Parathyroid adenoma (tissue), 2 donors: ENCODE data around the gene PDE4D.
"Not testable (repeated sequence)": the region's sequence is repeated elsewhere in the genome, so short reads cannot be mapped to it uniquely, and the experiment has no call there.

Experiments used
- H2AFZ ChIP-seq: fragments of 300-600 bp; sonication (generic); one replicate; pipeline ENCODE4 v1.7.0; 2017; ENCODE audit warnings: antibody characterized with exemption, mild to moderate bottlenecking
- H3K27ac ChIP-seq: fragments of 300-600 bp; sonication (generic); one replicate; pipeline ENCODE4 v1.7.0; 2017
- H3K27me3 ChIP-seq: fragments of 300-600 bp; sonication (generic); one replicate; pipeline ENCODE4 v1.7.0; 2017; ENCODE audit warnings: low read length; ENCODE audit not compliant: control insufficient read depth, insufficient read depth
- H3K36me3 ChIP-seq: fragments of 300-600 bp; sonication (generic); one replicate; pipeline ENCODE4 v1.7.0; 2017; ENCODE audit warnings: low read length; ENCODE audit not compliant: control insufficient read depth, insufficient read depth
- H3K4me1 ChIP-seq: fragments of 300-600 bp; sonication (generic); one replicate; pipeline ENCODE4 v1.7.0; 2017; ENCODE audit warnings: control low read depth
- H3K4me2 ChIP-seq: fragments of 300-600 bp; sonication (generic); one replicate; pipeline ENCODE4 v1.7.0; 2017; ENCODE audit warnings: low read length
- H3K4me3 ChIP-seq: fragments of 300-600 bp; sonication (generic); one replicate; pipeline ENCODE4 v1.7.0; 2017; ENCODE audit warnings: low read depth, low read length
- H3K79me2 ChIP-seq: fragments of 300-600 bp; sonication (generic); one replicate; pipeline ENCODE4 v1.7.0; 2017; ENCODE audit warnings: control low read depth
- H3K9ac ChIP-seq: fragments of 300-600 bp; sonication (generic); one replicate; pipeline ENCODE4 v1.7.0; 2017; ENCODE audit warnings: mild to moderate bottlenecking
- H3K9me3 ChIP-seq: fragments of 300-600 bp; sonication (generic); one replicate; pipeline ENCODE4 v1.7.0; 2017; ENCODE audit warnings: low read length; ENCODE audit not compliant: control insufficient read depth
- TF ChIP-seq, protein P1 (sequence below): fragments of 300-600 bp; sonication (generic); IDR thresholded peaks from one replicate; pipeline ENCODE4 v1.7.0; 2017; ENCODE audit warnings: antibody characterized with exemption, mild to moderate bottlenecking
- donor health status: primary hyperparathyroidism.

PDE4D gene

DNA sequence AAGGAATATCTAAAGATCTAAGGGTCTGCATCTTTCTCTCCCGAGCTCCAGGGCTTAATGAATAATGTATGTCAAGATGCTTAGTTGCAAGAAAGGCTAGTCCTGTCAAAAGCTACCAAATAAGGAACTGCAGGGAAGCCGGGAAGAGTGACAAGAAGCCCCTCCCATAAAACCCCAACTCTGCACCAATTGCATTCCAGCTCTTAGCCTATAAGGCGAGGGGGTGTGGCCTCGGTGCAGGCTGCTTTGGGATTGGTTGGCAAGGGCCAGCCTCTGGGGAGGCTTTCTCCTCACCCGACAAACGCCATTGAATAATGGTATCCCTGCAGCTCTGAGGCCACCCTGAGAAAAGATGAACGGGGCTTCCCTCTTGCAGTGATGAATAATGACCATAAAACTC is 893.7 kb downstream of the PDE4D start:
- no peak overlapping the region for H3K27ac ChIP-seq
- H3K36me3 ChIP-seq = no peaks in the 10 kb centered on the region
- H3K9me3 ChIP-seq = no peaks in the 10 kb centered on the region
- no peak overlapping the region for H2AFZ ChIP-seq
- TF ChIP-seq, protein P1, sequence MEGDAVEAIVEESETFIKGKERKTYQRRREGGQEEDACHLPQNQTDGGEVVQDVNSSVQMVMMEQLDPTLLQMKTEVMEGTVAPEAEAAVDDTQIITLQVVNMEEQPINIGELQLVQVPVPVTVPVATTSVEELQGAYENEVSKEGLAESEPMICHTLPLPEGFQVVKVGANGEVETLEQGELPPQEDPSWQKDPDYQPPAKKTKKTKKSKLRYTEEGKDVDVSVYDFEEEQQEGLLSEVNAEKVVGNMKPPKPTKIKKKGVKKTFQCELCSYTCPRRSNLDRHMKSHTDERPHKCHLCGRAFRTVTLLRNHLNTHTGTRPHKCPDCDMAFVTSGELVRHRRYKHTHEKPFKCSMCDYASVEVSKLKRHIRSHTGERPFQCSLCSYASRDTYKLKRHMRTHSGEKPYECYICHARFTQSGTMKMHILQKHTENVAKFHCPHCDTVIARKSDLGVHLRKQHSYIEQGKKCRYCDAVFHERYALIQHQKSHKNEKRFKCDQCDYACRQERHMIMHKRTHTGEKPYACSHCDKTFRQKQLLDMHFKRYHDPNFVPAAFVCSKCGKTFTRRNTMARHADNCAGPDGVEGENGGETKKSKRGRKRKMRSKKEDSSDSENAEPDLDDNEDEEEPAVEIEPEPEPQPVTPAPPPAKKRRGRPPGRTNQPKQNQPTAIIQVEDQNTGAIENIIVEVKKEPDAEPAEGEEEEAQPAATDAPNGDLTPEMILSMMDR = no peak
- H3K4me1 ChIP-seq = no peaks in the 10 kb centered on the region
- H3K27me3 ChIP-seq = no peaks in the 10 kb centered on the region
- H3K4me2 ChIP-seq = no peak overlapping the region
- H3K4me3 ChIP-seq = no peak overlapping the region
- no peak overlapping the region for H3K9ac ChIP-seq
- H3K79me2 ChIP-seq = no peaks in the 10 kb centered on the region

DNA sequence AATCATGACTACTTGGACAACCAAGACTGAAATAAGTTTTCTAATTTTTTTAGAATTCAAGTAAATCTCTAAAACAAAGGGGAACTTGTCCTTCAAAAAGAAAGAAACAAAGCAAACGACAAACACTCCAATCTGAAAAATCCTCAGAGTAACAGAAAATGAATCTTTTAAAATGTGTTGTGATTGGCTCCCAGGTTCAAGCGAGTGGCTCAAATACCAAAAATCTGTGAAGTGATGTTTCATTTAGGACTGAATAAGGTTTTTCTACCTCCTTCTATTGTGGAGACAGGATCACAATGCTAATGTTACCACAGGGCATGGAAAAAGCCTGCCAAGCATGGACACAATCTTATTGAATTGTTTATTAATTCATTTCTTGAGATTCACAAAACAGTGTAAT is 895.0 kb downstream of the PDE4D start:
- no peaks in the 10 kb centered on the region for H3K4me1 ChIP-seq
- no peaks in the 10 kb centered on the region for H3K79me2 ChIP-seq
- H3K9me3 ChIP-seq = no peaks in the 10 kb centered on the region
- H3K9ac ChIP-seq = no peak overlapping the region
- no peak overlapping the region for H3K4me3 ChIP-seq
- no peak overlapping the region for H3K27ac ChIP-seq
- no peak overlapping the region for H3K4me2 ChIP-seq
- H3K27me3 ChIP-seq = no peaks in the 10 kb centered on the region
- TF ChIP-seq, protein P1 = no peak
- H2AFZ ChIP-seq = no peak overlapping the region
- no peaks in the 10 kb centered on the region for H3K36me3 ChIP-seq

DNA sequence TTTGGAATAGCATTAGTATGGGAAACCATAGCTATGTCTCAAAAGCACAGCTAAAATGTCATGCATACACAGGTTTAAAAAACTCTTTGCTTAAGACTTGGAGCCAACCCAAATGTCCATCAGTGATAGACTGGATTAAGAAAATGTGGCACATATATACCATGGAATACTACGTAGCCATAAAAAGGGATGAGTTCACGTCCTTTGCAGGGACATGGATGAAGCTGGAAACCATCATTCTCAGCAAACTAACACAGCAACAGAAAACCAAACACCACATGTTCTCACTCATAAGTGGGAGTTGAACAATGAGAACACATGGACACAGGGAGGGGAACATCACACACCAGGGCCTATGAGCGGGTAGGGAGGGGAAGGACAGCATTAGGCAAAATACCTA is 897.7 kb downstream of the PDE4D start:
- H3K9ac ChIP-seq, H3K79me2 ChIP-seq, H3K36me3 ChIP-seq, H2AFZ ChIP-seq, H3K4me1 ChIP-seq, H3K9me3 ChIP-seq, H3K27ac ChIP-seq, H3K4me2 ChIP-seq, H3K4me3 ChIP-seq, H3K27me3 ChIP-seq: not testable (repeated sequence)

- Histone ChIP-seq H3K4me1 (no peaks in the 10 kb centered on the region), H3K79me2 (no peaks in the 10 kb centered on the region), H3K9me3 (no peaks in the 10 kb centered on the region), H3K36me3 (no peaks in the 10 kb centered on the region), H3K27me3 (no peaks in the 10 kb centered on the region), H3K27ac (no peak overlapping the region), H2AFZ (no peak overlapping the region), H3K9ac (no peak overlapping the region), H3K4me2 (no peak overlapping the region), H3K4me3 (no peak overlapping the region)
- TF ChIP-seq, protein P1 = no peak
These were observed 900.1 kb downstream of the PDE4D start for GRCh38 chr5:58993461-58993860.

GRCh38 chr5:58988938-58989337 is 904.6 kb downstream of the PDE4D start:
- H3K9ac ChIP-seq = no peak overlapping the region

More at GRCh38 chr5:58988938-58989337, 904.6 kb downstream of the PDE4D start:
- H3K36me3 ChIP-seq = no peaks in the 10 kb centered on the region
- TF ChIP-seq, protein P1 = no peak
- no peaks in the 10 kb centered on the region for H3K4me1 ChIP-seq
- no peak overlapping the region for H3K27ac ChIP-seq
- H3K4me3 ChIP-seq = no peak overlapping the region
- no peaks in the 10 kb centered on the region for H3K27me3 ChIP-seq
- H3K79me2 ChIP-seq = no peaks in the 10 kb centered on the region
- no peaks in the 10 kb centered on the region for H3K9me3 ChIP-seq
- no peak overlapping the region for H3K4me2 ChIP-seq
- no peak overlapping the region for H2AFZ ChIP-seq
